Mammary epithelial cell (primary cell): ENCODE measurements around the gene PTGER2.

Experiments used
- EZH2 ChIP-seq: IDR thresholded peaks from 2 replicates; pipeline ENCODE4 v1.6.1; 2012; ENCODE audit warnings: low read length, inconsistent platforms, borderline replicate concordance
- TF ChIP-seq, protein P1 (sequence below), 2 donors: IDR thresholded peaks in 1 of 2; conservative IDR thresholded peaks in 1 of 2; 2 replicates each; pipeline ENCODE4 v1.5.1; 2011 to 2012; ENCODE audit warnings: inconsistent platforms in 2 of 2, low read length in 2 of 2, mild to moderate bottlenecking in 2 of 2, control low read depth in 1 of 2, low read depth in 1 of 2; ENCODE audit not compliant: insufficient read depth in 1 of 2; ENCODE audit errors: extremely low read depth in 1 of 2

DNA sequence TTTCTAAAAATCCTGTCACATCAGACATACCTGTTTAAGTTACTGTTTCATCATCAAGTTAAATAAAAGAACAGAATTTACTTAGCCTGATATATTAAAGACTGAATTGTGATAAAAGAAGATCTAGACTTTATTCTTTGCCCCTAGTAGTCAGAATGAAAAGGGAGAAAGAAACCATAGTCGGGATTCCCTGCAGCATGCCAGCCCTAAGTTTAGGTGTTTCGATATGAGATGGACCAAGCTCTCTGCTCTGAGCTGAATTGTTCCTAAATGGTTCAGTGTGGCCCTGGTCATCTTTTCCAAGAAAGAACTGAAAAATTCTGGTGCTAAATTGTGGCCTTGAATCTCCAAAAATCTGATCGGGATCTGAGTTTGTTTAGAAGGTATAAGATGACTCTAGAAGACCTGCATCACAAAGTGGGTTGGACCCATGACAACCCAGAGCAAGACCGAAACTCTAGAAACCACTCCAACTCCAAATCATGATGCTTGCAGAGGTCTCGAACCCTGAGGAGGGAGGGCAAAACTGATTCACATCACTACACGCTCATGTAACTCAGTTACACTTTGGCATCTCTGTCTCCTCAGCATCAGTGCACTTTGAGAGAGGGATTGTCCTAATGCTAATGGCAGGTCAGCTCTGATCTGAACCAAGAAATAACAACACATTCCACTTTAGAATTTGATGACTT lies 15.7 kb downstream of the PTGER2 start:
- TF ChIP-seq, protein P1, sequence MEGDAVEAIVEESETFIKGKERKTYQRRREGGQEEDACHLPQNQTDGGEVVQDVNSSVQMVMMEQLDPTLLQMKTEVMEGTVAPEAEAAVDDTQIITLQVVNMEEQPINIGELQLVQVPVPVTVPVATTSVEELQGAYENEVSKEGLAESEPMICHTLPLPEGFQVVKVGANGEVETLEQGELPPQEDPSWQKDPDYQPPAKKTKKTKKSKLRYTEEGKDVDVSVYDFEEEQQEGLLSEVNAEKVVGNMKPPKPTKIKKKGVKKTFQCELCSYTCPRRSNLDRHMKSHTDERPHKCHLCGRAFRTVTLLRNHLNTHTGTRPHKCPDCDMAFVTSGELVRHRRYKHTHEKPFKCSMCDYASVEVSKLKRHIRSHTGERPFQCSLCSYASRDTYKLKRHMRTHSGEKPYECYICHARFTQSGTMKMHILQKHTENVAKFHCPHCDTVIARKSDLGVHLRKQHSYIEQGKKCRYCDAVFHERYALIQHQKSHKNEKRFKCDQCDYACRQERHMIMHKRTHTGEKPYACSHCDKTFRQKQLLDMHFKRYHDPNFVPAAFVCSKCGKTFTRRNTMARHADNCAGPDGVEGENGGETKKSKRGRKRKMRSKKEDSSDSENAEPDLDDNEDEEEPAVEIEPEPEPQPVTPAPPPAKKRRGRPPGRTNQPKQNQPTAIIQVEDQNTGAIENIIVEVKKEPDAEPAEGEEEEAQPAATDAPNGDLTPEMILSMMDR (conservative IDR thresholded peaks at IDR 0.05 in 1 of 2, IDR thresholded peaks at IDR 0.05 in 1 of 2; ENCODE audit: extremely low read depth in 1 of 2, insufficient read depth in 1 of 2, low read depth in 1 of 2, low read length in 2 of 2) = no peak
- no peak for TF ChIP-seq EZH2
